Body of pancreas (tissue), 4 donors: ENCODE data around the gene PROM2.

Source experiments
- CTCF ChIP-seq, 7 experiments: fragments of 450-650 bp in 4 of 7; fragments of 200-600 bp in 3 of 7; sonication (generic) in 3 of 7; IDR thresholded peaks; one replicate each; pipeline ENCODE4 v1.5.1; 2016 to 2019; ENCODE audit warnings: antibody characterized with exemption in 7 of 7
- POLR2A ChIP-seq, 3 donors: fragments of 450-650 bp; IDR thresholded peaks; one replicate each; pipeline ENCODE4 v1.6.1; 2016; ENCODE audit warnings: antibody characterized with exemption in 3 of 3, mild to moderate bottlenecking in 2 of 3

- TF ChIP-seq CTCF (IDR thresholded peaks at IDR 0.05) = no peak
- TF ChIP-seq POLR2A (IDR thresholded peaks at IDR 0.05) = peak in 2 of 3 donors; percentile 22 to 32
Measured at GRCh38 chr2:95275601-95276243, 1.5 kb downstream of the PROM2 start.
